Right renal cortex interstitium (tissue), 3 donors: ENCODE data around the gene PARVA. TPM values are rescaled to one million over a fixed set of nuclear protein-coding genes. Genes with fewer than 3 reads are reported as not detected.
"Not testable (repeated sequence)": the region's sequence is repeated elsewhere in the genome, so short reads cannot be mapped to it uniquely, and the experiment has no call there.

ENCODE experiments used
- DNase-seq, 3 donors: peaks; one replicate each; pipeline ENCODE4 v3.0.0-alpha.2; 2013; ENCODE audit warnings: low read depth in 3 of 3, low spot score in 2 of 3
- polyA plus RNA-seq, 3 donors: library from polyadenylated mRNA; unstranded; fragments of 120-200 nt; gene quantifications; one replicate each; pipeline ENCODE4 v1.2.1, GENCODE V29; 2013; ENCODE audit not compliant: insufficient read length in 3 of 3

PARVA gene
- polyA plus RNA-seq, 3 donors = 115 to 132 (median 123) TPM

- DNase-seq = no peak
Measured at GRCh38 chr11:12494699-12495098, 117.3 kb downstream of the PARVA start.

DNA sequence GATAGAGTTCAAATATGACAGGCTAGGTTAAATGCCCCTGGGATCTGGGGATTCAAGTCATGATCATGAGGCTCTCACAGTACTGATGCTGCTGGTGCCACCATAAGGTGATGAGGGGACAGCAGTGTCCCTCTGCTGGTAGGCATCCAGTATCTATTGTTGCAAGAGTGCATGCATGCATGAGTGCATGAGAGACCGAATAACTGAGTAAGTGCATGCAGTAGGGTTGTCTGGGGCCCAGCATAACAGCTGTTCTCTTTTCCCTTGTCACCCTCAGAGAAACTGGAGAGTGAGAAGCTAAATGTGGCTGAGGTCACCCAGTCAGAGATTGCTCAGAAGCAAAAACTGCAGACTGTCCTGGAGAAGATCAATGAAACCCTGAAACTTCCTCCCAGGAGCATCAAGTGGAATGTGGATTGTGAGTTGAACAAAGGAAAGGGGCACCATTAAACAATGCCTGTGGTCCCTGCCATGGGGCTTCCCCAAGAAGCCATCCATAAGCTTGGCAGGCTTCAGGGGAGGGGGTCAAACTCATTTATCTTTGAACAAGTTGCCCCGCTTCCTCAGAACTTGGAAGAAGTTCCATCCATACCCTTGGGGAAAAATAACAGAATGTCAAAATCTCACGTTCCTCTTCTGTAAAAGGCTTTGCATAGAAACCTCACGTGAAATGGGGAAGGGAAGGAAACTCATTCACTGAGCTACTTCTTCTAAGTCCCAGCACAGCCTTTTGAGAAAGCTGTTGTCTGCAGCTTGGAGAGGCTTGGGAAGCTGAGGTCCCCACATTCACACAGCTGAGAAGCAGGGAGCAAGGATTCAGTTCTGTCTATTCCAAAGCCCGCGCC lies 119.0 kb downstream of the PARVA start:
- no peak for DNase-seq

- DNase-seq = no peak
Measured at GRCh38 chr11:12497431-12497830, 120.1 kb downstream of the PARVA start.

- DNase-seq = no peak
Measured at GRCh38 chr11:12499071-12499470, 121.7 kb downstream of the PARVA start.

- DNase-seq = no peak
Measured at GRCh38 chr11:12502046-12502445, 124.7 kb downstream of the PARVA start.

DNA sequence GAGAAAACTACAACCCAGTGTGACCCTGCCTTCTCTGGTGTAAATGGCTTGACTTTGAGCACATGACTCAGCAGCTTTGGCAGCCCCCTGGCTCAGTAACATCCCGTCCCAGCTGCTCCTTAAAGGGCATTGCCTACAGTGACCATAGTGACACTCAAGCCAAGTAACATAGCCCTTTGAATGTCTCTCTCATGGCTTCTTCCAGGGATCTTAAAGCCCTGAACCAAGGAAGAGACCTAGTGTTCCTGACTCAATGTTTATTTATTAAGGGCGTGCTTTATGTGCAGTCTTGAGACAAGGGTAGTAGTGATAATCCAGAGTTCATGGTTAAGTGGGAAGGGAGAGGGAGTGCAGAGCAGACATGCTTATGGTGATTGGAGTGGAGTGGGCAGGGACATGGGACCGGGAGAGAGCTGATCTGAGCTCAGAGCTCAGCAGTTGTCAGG lies 125.7 kb downstream of the PARVA start:
- no peak for DNase-seq

GRCh38 chr11:12503886-12504285 lies 126.5 kb downstream of the PARVA start:
- DNase-seq = no peak

- DNase-seq = no peak
Measured at GRCh38 chr11:12505183-12505582, 127.8 kb downstream of the PARVA start.

- DNase-seq = peak in 2 of 3 donors; percentile 10 to 24
Measured at GRCh38 chr11:12506404-12506921, 129.1 kb downstream of the PARVA start.

DNA sequence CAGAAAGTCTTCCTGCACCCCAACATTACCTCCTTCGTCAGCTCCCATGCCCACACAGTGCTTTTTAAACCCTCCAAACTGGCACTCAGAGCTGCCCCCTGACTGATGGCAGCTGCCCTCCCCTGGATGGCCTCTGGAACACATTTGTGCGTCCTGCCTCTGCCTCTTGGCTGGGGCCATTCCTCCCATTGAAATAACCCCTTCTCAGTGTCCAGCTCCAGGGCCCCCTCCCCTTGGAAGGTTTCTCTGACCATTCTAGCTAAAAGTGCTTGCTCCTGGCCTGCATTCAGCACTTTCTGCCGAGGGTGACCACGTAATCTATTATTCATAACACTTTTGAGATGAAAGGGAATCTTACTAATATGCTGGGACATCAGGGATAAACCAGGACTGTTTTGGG lies 130.0 kb downstream of the PARVA start:
- no peak for DNase-seq

GRCh38 chr11:12508151-12508751 lies 130.9 kb downstream of the PARVA start:
- peak in 2 of 3 donors; percentile 15 to 20 for DNase-seq

GRCh38 chr11:12509371-12509770 lies 132.0 kb downstream of the PARVA start:
- no peak for DNase-seq

GRCh38 chr11:12512132-12512531 lies 134.8 kb downstream of the PARVA start:
- no peak for DNase-seq

GRCh38 chr11:12512826-12513395 lies 135.5 kb downstream of the PARVA start:
- no peak for DNase-seq

DNA sequence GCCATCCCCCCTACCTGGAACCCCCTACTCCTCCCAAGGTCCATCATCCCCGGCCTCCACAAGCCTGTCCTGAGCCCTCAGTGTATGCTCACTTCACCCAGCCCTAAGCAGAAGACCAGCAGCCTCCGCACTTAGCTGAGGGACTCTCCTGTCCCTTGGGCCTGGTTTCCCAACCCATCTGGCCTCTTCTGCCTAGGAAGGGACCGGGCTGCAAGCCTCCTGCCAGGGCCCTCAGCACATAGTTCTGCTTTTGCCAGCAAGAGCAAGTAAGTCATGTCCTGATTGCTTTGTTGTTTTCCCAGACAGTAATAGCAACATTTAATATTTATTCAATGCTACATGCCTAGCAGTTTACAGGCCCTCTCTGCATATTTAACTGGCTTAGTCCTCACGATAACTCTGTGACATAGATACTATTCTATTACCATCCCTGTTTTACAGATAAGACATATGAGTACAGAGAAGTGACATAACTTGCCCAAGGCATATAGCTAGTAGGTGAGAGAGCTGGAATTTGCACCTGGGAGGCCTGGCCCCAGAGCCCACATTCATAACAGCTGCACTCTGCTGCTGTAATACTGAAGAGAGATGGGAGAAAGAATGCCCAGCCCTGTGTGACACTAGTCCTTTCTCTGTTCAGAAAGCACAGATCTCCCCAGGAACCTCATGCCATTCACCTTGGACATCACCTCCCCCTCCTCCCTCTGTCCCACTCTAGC lies 139.2 kb downstream of the PARVA start:
- no peak for DNase-seq

GRCh38 chr11:12517306-12517705 lies 139.9 kb downstream of the PARVA start:
- no peak for DNase-seq

DNA sequence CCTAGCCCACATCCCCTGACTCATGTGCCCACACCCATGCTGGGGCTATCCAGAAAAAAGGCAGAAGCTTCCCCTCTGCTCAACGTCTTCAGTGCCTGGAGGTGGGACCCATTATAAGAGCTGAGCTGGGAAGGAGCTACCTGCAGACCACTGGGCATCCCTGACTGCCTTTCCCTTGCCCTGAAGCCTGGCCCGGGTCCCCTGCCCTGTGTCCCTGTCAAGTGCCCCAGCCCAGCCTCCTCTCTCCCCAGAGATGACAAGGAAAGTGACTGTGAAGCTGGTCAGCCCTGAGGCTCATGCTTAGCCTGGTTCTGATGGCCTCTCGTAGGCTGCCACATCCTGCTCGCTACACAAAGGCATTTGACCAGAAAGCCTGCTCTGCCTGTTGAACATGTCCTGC lies 140.4 kb downstream of the PARVA start:
- no peak for DNase-seq

DNA sequence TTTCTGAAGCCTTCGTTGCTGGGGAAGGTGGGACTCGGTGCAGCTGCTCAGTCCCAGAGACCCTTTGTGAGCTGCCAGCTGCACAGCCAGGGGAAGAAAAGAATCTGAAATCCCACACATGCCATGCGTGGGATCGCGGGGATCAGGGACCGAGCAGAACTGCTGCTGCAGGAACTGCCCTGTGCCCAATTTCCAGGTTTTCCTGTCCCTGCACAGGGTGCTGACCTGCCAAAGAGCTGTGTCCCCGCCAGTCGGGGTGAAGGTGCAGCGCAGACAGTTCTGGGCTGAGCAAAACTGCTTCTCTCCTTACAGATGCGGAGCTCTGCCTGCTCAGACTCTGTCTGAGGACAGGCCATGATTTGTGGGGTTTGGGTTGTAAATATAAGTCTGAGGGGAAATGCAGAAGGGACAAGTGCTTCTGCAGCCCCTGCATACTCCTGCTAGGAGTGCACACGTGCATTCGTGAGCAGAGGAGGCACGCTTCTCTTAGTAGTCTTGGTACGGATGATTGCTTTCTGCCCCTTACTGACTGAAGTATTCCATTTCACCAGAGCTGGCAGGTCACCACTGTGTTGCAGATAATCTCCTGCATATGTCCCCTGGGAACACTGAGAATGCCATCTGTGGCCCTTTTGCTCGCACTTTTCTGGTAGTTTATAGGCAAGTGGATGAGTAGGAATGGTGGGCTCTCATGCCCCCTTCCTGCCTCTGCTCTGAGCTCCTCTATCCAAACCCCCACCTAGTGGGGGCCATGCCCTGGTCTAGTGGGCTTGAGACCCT lies 141.4 kb downstream of the PARVA start:
- DNase-seq = no peak

DNA sequence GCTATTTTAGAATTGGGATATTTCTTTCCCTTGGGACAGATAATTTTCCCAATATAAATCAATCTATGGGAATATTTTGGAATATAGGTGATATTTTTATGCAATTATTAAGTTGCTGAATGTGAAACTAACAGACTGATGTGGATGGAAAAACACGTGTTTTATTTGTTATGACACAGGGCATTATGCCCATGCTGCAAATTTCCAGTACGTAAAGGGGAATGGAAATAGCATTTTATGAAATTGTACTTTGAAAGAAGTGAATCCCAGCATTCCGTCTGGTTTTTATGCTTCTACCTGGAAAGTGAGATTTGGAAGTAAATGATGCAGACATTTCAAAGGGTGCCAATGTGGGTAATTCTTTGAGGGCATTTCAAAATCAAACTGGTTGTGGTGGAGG lies 142.7 kb downstream of the PARVA start:
- DNase-seq = no peak

- not testable (repeated sequence) for DNase-seq
Measured at GRCh38 chr11:12520576-12520975, 143.2 kb downstream of the PARVA start.
